Measurements from ENCODE around the gene HSF5. TPM values are rescaled to one million over a fixed set of nuclear protein-coding genes. Genes with fewer than 3 reads are reported as not detected.

HSF5 gene
- total RNA-seq, 1 experiment from 2014 or later, result not detected

DNA sequence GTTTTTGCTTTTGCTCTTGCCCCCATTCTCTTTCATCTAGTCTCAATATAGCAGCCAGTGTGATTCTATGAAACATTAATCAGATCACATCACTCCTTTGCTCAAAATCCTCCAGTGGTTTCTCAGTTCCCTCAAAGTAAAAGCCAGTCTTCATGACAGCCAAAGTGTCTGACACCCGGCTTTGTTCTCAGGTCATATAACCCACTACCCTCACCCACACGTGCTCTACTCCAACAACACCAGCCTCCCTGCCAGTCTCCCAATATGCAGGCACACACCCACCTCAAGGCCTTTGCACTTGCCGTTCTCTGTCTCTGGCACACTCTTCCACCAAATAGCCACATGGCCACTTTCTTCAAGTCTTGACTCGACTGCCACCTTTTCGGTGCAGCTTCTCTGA, 21.9 kb upstream of the HSF5 start:
- WGBS (ENCODE audit: extremely low coverage, insufficient read length, low lambda C conversion rate), result no CpG with 5 or more reads among the region's 5 CpGs
- H3K4me1 Mint-ChIP-seq, result peaks cover 14% of the 10 kb centered on the region in 2 experiments
- no peak overlapping the region for H2BK15ac ChIP-seq (ENCODE audit: low read depth, low read length)
- no peak overlapping the region for H4K8ac ChIP-seq (replicated peaks; ENCODE audit: insufficient read length, low read depth, low read length)
- TF ChIP-seq, protein P1, sequence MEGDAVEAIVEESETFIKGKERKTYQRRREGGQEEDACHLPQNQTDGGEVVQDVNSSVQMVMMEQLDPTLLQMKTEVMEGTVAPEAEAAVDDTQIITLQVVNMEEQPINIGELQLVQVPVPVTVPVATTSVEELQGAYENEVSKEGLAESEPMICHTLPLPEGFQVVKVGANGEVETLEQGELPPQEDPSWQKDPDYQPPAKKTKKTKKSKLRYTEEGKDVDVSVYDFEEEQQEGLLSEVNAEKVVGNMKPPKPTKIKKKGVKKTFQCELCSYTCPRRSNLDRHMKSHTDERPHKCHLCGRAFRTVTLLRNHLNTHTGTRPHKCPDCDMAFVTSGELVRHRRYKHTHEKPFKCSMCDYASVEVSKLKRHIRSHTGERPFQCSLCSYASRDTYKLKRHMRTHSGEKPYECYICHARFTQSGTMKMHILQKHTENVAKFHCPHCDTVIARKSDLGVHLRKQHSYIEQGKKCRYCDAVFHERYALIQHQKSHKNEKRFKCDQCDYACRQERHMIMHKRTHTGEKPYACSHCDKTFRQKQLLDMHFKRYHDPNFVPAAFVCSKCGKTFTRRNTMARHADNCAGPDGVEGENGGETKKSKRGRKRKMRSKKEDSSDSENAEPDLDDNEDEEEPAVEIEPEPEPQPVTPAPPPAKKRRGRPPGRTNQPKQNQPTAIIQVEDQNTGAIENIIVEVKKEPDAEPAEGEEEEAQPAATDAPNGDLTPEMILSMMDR (conservative IDR thresholded peaks at IDR 0.05), result no peak
- H2BK12ac ChIP-seq (ENCODE audit: insufficient read length, low read depth, low read length), result no peak overlapping the region
- no peak overlapping the region for H3K27ac ChIP-seq (ENCODE audit: insufficient read length, low read depth, low read length)
- no peaks in the 10 kb centered on the region for H3K79me1 ChIP-seq (ENCODE audit: insufficient read depth, low read depth, low read length, poor library complexity, severe bottlenecking)
- no peak overlapping the region for H2BK120ac ChIP-seq (ENCODE audit: low read depth, low read length, poor library complexity, severe bottlenecking)
- H3K9me3 Mint-ChIP-seq, result no peaks in the 10 kb centered on the region
- H3K4ac ChIP-seq (ENCODE audit: low read depth, low read length), result no peak overlapping the region
- no peak for DNase-seq
- no peak overlapping the region for H3K56ac ChIP-seq (ENCODE audit: insufficient read length, low read depth, low read length)
- H4K5ac ChIP-seq (ENCODE audit: insufficient read length, low read depth, low read length), result no peak overlapping the region
- H2AFZ ChIP-seq (ENCODE audit: low read length), result no peak overlapping the region
- no peak overlapping the region for H3K4me3 Mint-ChIP-seq
- peaks cover 33 to 71% (median 66%) of the 10 kb centered on the region in 3 experiments; a peak in 6 of 7 replicates for H3K36me3 Mint-ChIP-seq (ENCODE audit: insufficient read depth in 1 of 3, low read depth in 3 of 3)
- no peaks in the 10 kb centered on the region for H3K9me3 ChIP-seq (ENCODE audit: control insufficient read depth, low read depth, low read length)
- no peak overlapping the region for H3K4me2 ChIP-seq (ENCODE audit: insufficient read depth, insufficient read length, low read length)
- no peaks in the 10 kb centered on the region for H3K79me2 ChIP-seq (ENCODE audit: insufficient read depth, low read length)
- no peak overlapping the region for H3T11ph ChIP-seq (ENCODE audit: low read length)
- no peak overlapping the region for H3K27ac Mint-ChIP-seq
- peaks cover 6% of the 10 kb centered on the region for H3K23me2 ChIP-seq (ENCODE audit: insufficient read length, low read depth, low read length, poor library complexity, severe bottlenecking)
- H3K18ac ChIP-seq (ENCODE audit: insufficient read length, low read depth, low read length), result no peak overlapping the region
- no peak overlapping the region for H2AK5ac ChIP-seq (ENCODE audit: insufficient read length, low read length)
- H3K4me1 ChIP-seq (ENCODE audit: insufficient read depth, low read length), result no peaks in the 10 kb centered on the region
- no peak overlapping the region for H3K14ac ChIP-seq (ENCODE audit: insufficient read depth, low read length)
- no peak overlapping the region for H2BK20ac ChIP-seq (ENCODE audit: low read depth, low read length, poor library complexity, severe bottlenecking)
- no peaks in the 10 kb centered on the region for H3K27me3 Mint-ChIP-seq (ENCODE audit: low read depth)
- H4K91ac ChIP-seq (ENCODE audit: insufficient read length, low read depth, low read length), result no peak overlapping the region
- no peaks in the 10 kb centered on the region for H4K20me1 ChIP-seq (ENCODE audit: control insufficient read depth, insufficient read depth, insufficient read length)
- H3K23ac ChIP-seq (ENCODE audit: insufficient read length, low read depth, low read length), result no peak overlapping the region
- no peaks in the 10 kb centered on the region for H3K27me3 ChIP-seq (ENCODE audit: insufficient read depth, low read length)
- no peak overlapping the region for H3K9ac ChIP-seq (ENCODE audit: extremely low read depth, insufficient read length, low read length)
- H2BK5ac ChIP-seq (ENCODE audit: insufficient read length, low read length), result no peak overlapping the region

All from H9 (cell line).